Measurements from ENCODE around the gene RAP1GDS1.

GRCh38 chr4:98430708-98431403 lies 169.7 kb downstream of the RAP1GDS1 start:
- TF ChIP-seq RFX5 (IDR thresholded peaks at IDR 0.05; ENCODE audit: low read depth, low read length) (no peak), MED1 (CRISPR knock-in tag; IDR thresholded peaks at IDR 0.05) (no peak)

All from HepG2 (cell line).